Adrenal gland (tissue), 12 donors: ENCODE results near the gene NOB1. TPM values are rescaled to one million over a fixed set of nuclear protein-coding genes. Genes with fewer than 3 reads are reported as not detected.
A peak's percentile ranks its signal among the peaks of the same experiment; 100 is the strongest.

ENCODE experiments used
- DNase-seq, 7 donors: peaks; one replicate each; pipeline ENCODE4 v3.0.0-alpha.2; 2019 to 2020
- H3K27ac ChIP-seq, 5 donors: fragments of 200-600 bp; sonication (generic) in 4 of 5; 1 replicate in 3 of 5; 2 replicates in 2 of 5; pipeline versions ENCODE4 v1.5.1 to v1.8.0; 2016 to 2020; ENCODE audit warnings: mild to moderate bottlenecking in 1 of 5
- H3K27me3 ChIP-seq: fragments of 200-600 bp; 2 replicates; pipeline ENCODE4 v1.8.0; 2021
- H3K36me3 ChIP-seq, 2 donors: fragments of 200-600 bp; replicated peaks in 1 of 2; 1 replicate in 1 of 2; 2 replicates in 1 of 2; pipeline versions ENCODE4 v1.5.1 to v1.8.0; 2018 to 2022
- H3K4me1 ChIP-seq, 2 donors: fragments of 200-600 bp; replicated peaks in 1 of 2; 1 replicate in 1 of 2; 2 replicates in 1 of 2; pipeline versions ENCODE4 v1.5.1 to v1.8.0; 2018 to 2021
- H3K4me3 ChIP-seq, 4 donors: fragments of 200-600 bp; sonication (generic) in 3 of 4; one replicate each; pipeline ENCODE4 v1.5.1; 2016 to 2018
- H3K9me3 ChIP-seq, 3 donors: fragments of 200-600 bp; sonication (generic) in 1 of 3; replicated peaks in 1 of 3; 1 replicate in 2 of 3; 2 replicates in 1 of 3; pipeline versions ENCODE4 v1.5.1 to v1.8.0; 2016 to 2021
- POLR2A ChIP-seq, 2 donors: fragments of 450-650 bp; IDR thresholded peaks; one replicate each; pipeline ENCODE4 v1.6.1; 2017; ENCODE audit warnings: antibody characterized with exemption in 2 of 2, mild to moderate bottlenecking in 2 of 2, moderate library complexity in 1 of 2
- WGBS, 4 donors: extraction: QIAGEN DNeasy Blood & Tissue Kit in 2 of 4; methylation state at CpG; one replicate each; pipeline versions ENCODE4 v1.1.5 to v1.1.7; 2013 to 2017; 5-methylcytosine and 5-hydroxymethylcytosine counted together
- intact Hi-C, 2 donors: fragments of 100-400 bp; cut with DNase I; formaldehyde crosslinking; loops; one replicate each; pipeline versions ENCODE4 v1.14.1 to v1.15.0; 2022 to 2023
- polyA plus RNA-seq, 3 donors: library from polyadenylated mRNA; stranded (reverse); fragments of 200-250 nt in 2 of 3; fragments of 350-450 nt in 1 of 3; fragmentation: Illumina TruSeq in 1 of 3; extraction: RNeasy Lipid Tissue Mini Kit (QIAGEN cat#74804) in 1 of 3; gene quantifications; one replicate each; pipeline ENCODE4 v1.2.3, GENCODE V29; 2013 to 2014
- total RNA-seq, 9 donors: library from RNA; depleted of rRNA in 4 of 9; stranded (reverse); fragments of >200 nt in 4 of 9; fragments of 120-200 nt in 1 of 9; fragmentation: NEBNext Ultra II Directional in 1 of 9; extraction: Animal tissue kit (Norgen Biotek cat#: 25700) in 1 of 9; gene quantifications; one replicate each; pipeline versions ENCODE4 v1.1.0 to v1.2.4, GENCODE V29; 2013 to 2023
- TF ChIP-seq, protein P1 (sequence below), 6 experiments: fragments of 450-650 bp in 4 of 6; fragments of 200-600 bp in 2 of 6; sonication (generic) in 1 of 6; IDR thresholded peaks; 1 replicate in 5 of 6; 2 replicates in 1 of 6; pipeline versions ENCODE4 v1.5.1 to v1.8.0; 2016 to 2021; ENCODE audit warnings: antibody characterized with exemption in 6 of 6, mild to moderate bottlenecking in 2 of 6, moderate library complexity in 1 of 6
- donor health status: healthy with polysubstance abuse.
- donor health status: Bipolar disorder and iron deficiency.
- donor health status: DM: yes; HTN: yes; CAD: no.
- donor health status: DM: no; HTN: no; CAD: no.
- donor health status: DM: no; HTN: no; CAD: no.
- donor health status: DM: yes; HTN: yes; CAD: no.

The NOB1 gene
- total and polyA plus RNA-seq, 12 donors: 26.9 to 98.4 (median 70.4) TPM

DNA sequence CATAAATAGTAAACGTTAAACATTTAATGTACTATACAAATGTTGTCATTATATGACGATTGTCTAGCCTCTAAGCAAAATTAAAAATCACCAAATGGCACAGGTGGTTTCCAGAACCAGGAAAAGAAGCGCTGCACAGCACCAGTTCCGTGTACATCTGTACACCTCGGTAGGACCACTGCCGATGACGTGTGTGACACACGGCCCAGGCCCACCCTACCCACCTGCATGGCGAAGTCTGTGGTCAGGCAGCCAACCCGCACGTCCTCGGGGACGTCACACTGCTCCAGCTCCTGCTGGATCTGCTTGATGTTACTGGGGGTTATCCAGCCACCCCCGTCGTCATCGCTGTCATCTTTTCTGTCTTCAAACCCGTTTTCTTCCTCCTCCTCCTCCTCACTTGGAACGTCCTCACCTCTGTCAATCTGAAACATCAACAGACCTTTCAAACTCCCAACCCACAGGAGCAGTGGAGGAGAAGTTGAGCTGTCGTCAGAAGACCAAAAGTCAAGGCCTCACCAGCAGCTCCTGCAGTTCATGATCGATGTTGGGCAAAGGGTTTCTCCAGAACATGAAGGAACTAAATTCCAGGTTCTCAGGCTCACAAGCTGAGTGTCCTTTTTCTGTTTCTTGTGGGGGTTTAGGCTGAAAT lies 5.9 kb downstream of the NOB1 start:
- Histone ChIP-seq H3K4me3 (no peak overlapping the region), H3K27me3 (no peaks in the 10 kb centered on the region), H3K27ac (peak overlapping the region in 2 of 5 donors; percentile 12 to 34), H3K9me3 (no peaks in the 10 kb centered on the region), H3K4me1 (peaks cover 18 to 29% of the 10 kb centered on the region in 2 donors), H3K36me3 (peaks cover 0 to 78% of the 10 kb centered on the region in 2 donors)
- intact Hi-C loops: no loop called here
- 73 to 77% (median 75%) methylated on average over 19 to 20 of the region's 20 CpGs for WGBS, 4 donors
- TF ChIP-seq, protein P1, sequence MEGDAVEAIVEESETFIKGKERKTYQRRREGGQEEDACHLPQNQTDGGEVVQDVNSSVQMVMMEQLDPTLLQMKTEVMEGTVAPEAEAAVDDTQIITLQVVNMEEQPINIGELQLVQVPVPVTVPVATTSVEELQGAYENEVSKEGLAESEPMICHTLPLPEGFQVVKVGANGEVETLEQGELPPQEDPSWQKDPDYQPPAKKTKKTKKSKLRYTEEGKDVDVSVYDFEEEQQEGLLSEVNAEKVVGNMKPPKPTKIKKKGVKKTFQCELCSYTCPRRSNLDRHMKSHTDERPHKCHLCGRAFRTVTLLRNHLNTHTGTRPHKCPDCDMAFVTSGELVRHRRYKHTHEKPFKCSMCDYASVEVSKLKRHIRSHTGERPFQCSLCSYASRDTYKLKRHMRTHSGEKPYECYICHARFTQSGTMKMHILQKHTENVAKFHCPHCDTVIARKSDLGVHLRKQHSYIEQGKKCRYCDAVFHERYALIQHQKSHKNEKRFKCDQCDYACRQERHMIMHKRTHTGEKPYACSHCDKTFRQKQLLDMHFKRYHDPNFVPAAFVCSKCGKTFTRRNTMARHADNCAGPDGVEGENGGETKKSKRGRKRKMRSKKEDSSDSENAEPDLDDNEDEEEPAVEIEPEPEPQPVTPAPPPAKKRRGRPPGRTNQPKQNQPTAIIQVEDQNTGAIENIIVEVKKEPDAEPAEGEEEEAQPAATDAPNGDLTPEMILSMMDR (IDR thresholded peaks at IDR 0.05): no peak
- TF ChIP-seq POLR2A (IDR thresholded peaks at IDR 0.05): no peak
- peak in 1 of 7 donors; percentile 18 for DNase-seq

DNA sequence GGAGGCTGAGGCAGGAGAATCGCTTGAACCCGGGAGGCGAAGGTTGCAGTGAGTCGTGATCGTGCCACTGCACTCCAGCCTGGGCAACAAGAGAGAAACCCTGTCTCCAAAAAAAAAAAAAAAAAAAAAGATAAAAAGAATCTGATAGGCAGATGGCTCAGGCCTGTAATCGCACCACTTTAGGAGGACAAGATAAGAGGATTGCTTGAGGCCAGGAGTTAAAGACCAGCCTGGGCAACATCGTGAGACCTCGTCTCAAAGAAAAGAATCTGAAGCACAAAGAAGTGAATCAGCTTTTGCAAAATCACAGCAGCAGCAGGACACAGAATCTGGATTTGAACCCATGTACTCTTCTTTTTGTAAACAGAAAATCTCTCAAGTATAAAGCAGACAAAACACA lies 7.6 kb downstream of the NOB1 start:
- 42 to 50% (median 46%) methylated on average over 8 of the region's 8 CpGs for WGBS, 4 donors
- Histone ChIP-seq H3K36me3 (peaks cover 0 to 94% of the 10 kb centered on the region in 2 donors), H3K27ac (peak overlapping the region in 4 of 5 donors; percentile 24 to 70 (median 60)), H3K9me3 (no peaks in the 10 kb centered on the region), H3K27me3 (no peaks in the 10 kb centered on the region), H3K4me1 (peaks cover 16 to 31% of the 10 kb centered on the region in 2 donors), H3K4me3 (no peak overlapping the region)
- DNase-seq: peak in 5 of 7 donors; percentile 50 to 76 (median 55)
- TF ChIP-seq POLR2A (IDR thresholded peaks at IDR 0.05): peak in 1 of 2 donors; percentile 30
- TF ChIP-seq, protein P1 (IDR thresholded peaks at IDR 0.05): no peak
- intact Hi-C loops: no loop called here

DNA sequence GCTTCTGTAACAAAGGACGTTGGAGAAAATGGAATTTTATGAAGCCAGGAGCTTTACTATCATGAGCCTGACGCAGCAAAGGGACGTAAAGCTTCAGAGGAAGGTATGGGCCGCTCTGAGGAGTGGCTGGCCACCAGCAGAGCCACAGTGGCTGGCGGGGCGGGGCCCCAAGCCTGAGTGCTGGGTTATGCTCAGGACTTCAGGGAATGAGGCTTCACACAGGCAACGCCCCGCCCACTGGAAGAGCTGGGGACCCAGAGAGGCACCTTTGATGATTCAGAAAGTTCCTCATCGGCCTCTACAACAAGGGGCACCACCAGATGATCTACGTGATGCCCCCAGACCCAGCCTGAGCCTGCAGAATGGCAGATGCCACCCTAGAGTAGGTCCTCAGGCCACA lies 8.8 kb downstream of the NOB1 start:
- TF ChIP-seq, protein P1 (IDR thresholded peaks at IDR 0.05): no peak
- DNase-seq: no peak
- Histone ChIP-seq H3K27ac (peak overlapping the region in 2 of 5 donors; percentile 52 to 70), H3K27me3 (no peaks in the 10 kb centered on the region), H3K4me1 (peaks cover 28 to 43% of the 10 kb centered on the region in 2 donors), H3K9me3 (no peaks in the 10 kb centered on the region), H3K4me3 (no peak overlapping the region), H3K36me3 (peaks cover 0 to 93% of the 10 kb centered on the region in 2 donors)
- WGBS, 4 donors: 82 to 94% (median 84%) methylated on average over 8 to 10 of the region's 10 CpGs
- intact Hi-C loops: no loop called here

DNA sequence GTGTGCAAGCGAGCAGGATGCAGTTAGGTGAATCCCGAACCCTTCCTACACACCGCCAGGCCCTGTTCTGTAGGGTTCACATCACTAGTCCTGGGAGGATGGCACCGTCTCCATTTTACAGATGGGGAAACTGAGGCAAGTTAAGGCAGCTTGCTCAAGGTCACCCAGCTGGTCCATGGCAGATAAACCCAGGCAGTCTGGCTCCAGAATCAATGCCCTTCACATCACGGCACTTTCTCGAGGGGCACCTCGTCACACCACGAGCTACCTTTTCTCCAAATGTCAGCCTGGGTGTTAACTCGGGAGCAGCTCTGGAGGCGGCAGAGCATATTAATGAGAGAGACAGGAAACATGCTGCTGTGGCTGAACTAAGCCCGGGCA lies 9.5 kb downstream of the NOB1 start:
- H3K27me3 ChIP-seq: no peaks in the 10 kb centered on the region
- H3K27ac ChIP-seq: peak overlapping the region in 1 of 5 donors; percentile 70
- intact Hi-C loops: no loop called here
- H3K4me1 ChIP-seq: peaks cover 31 to 44% of the 10 kb centered on the region in 2 donors
- no peak for DNase-seq
- H3K36me3 ChIP-seq: peaks cover 0 to 92% of the 10 kb centered on the region in 2 donors
- TF ChIP-seq POLR2A (IDR thresholded peaks at IDR 0.05): no peak
- TF ChIP-seq, protein P1 (IDR thresholded peaks at IDR 0.05): no peak
- no peak overlapping the region for H3K4me3 ChIP-seq
- H3K9me3 ChIP-seq: no peaks in the 10 kb centered on the region
- 81 to 93% (median 91%) methylated on average over 11 of the region's 11 CpGs for WGBS, 4 donors
